ENCODE measurements around the gene ASTN2.

DNA sequence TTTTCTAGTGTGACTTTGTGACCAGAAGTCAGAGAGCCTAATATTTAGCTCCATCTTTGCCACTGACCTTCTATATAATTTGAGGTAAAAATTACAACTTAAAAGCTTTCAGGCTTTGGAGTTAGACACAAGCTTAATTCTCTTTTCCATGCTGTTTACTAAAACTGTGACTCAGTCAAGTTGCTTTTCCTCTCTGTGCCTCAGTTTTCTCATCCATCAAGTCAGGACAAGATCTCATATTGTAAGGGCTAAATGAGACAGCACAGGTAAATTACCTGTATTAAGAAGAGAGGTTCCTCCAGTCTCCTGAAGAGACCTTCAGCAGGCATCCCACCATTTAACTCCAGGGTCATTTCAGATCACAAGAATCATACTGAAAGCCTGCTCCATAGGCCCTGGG is 339.2 kb downstream of the ASTN2 start:
- TF ChIP-seq, protein P1, sequence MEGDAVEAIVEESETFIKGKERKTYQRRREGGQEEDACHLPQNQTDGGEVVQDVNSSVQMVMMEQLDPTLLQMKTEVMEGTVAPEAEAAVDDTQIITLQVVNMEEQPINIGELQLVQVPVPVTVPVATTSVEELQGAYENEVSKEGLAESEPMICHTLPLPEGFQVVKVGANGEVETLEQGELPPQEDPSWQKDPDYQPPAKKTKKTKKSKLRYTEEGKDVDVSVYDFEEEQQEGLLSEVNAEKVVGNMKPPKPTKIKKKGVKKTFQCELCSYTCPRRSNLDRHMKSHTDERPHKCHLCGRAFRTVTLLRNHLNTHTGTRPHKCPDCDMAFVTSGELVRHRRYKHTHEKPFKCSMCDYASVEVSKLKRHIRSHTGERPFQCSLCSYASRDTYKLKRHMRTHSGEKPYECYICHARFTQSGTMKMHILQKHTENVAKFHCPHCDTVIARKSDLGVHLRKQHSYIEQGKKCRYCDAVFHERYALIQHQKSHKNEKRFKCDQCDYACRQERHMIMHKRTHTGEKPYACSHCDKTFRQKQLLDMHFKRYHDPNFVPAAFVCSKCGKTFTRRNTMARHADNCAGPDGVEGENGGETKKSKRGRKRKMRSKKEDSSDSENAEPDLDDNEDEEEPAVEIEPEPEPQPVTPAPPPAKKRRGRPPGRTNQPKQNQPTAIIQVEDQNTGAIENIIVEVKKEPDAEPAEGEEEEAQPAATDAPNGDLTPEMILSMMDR (conservative IDR thresholded peaks at IDR 0.05 in 1 of 2, IDR thresholded peaks at IDR 0.05 in 1 of 2; ENCODE audit: extremely low read depth in 1 of 2, insufficient read depth in 1 of 2, low read depth in 1 of 2, low read length in 2 of 2): no peak
- no peak for TF ChIP-seq EZH2 (IDR thresholded peaks at IDR 0.05; ENCODE audit: borderline replicate concordance, low read length)
